DMS53 treated with DMSO at 0.1 percent for 48 hours (cell line): ENCODE results near the gene SPAG6.

Source experiments
- DNase-seq: peaks from one replicate; lab custom pipeline; 2025; ENCODE audit not compliant: unreplicated experiment; lab: John Stamatoyannopoulos, UW

The SPAG6 gene

DNA sequence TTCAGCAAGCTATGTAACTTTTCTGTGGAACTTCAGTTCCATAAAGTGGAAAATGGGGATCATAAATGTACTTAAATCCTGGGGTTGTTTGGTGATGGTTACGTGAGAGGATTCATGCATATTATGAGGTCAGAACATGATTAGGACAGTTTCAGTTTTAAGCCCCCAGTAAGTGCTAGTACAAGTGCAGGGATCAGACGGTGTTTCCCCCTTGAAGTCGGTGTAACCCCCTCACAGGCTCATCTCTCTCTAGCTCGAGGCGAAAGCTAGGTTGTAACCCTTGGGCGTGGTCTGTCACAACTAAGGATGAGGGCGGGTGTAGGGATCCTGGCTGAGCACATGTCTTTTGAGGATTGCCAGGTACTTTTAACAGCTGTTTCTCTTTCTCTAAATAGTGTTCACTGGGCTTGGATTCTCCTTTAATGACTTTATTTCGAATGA, 84.7 kb downstream of the SPAG6 start:
- no peak for DNase-seq

DNA sequence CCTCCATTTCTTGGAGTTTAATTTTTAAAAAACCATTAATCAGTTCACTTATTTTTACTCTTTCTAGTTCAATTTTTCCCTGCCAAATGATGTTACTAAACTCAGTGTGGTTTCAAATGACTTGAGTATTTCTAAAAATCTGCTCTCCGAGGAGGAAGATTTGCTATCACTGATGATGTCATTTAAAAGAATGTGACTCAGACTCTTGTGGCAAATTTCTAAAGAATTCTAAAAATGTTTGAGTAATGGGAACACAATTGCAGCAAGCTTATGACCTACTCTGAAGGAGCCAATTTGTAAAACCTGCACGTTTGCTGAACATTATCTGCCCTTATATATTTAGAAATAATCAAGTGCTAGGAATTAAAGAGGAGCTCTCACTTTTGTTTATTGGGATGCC, 88.6 kb downstream of the SPAG6 start:
- DNase-seq, result no peak

DNA sequence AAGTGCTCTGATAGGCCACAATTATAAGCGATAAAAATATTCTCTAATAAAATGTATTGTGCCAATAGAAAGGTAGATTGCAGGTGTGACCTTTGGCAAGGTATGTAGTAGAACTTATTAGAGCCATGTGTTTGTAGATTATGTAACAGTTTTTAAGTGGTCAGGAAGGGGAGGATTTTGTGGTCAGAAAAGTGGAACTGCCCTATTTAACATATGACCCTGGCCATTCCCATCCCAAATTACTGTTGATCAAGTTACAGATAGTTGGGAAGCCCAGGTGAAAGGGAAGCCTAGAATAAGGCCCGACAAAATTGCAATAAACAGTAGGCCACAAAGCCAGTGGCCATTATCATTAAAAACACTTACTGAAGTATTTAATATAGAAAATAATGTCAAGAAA, 89.2 kb downstream of the SPAG6 start:
- DNase-seq, result no peak

DNA sequence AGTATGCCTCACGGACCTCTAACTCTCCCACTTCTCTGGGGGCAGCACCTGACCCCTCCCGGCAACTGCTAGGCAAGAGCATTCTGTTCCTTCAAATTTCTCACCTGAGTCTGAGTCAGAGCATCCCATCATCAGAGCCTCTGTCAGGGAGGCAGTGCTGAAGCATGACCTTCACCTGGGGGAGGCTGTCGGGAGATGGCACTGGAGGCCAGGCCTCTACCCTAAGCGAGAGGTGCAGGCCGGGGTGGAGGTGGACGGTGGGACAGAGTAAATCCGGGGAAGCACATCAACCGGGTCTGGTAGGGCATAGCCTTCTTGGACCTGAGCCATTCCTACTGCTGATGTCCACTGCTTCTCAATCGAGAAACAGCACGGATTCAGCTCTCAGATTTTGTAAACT, 90.4 kb downstream of the SPAG6 start:
- no peak for DNase-seq

DNA sequence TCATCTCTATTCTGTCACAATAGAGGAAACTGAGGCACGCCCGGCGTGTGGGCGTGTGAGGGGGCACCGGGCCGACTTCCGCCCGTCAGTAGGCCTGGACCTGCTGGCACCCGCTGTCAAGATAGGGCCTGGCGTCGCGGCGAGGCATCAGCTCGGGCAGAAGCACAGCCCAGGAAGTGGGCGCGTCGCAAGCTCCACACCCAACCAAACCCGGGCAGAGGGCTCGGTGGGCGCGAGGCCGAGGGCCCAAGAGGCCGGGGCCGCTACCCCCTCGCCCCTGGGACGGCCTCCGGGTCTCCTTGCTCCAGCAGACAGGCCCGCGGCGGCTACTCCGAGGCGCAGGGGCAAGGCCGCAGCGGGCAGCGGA, 91.2 kb downstream of the SPAG6 start:
- DNase-seq, result peak; percentile 66

DNA sequence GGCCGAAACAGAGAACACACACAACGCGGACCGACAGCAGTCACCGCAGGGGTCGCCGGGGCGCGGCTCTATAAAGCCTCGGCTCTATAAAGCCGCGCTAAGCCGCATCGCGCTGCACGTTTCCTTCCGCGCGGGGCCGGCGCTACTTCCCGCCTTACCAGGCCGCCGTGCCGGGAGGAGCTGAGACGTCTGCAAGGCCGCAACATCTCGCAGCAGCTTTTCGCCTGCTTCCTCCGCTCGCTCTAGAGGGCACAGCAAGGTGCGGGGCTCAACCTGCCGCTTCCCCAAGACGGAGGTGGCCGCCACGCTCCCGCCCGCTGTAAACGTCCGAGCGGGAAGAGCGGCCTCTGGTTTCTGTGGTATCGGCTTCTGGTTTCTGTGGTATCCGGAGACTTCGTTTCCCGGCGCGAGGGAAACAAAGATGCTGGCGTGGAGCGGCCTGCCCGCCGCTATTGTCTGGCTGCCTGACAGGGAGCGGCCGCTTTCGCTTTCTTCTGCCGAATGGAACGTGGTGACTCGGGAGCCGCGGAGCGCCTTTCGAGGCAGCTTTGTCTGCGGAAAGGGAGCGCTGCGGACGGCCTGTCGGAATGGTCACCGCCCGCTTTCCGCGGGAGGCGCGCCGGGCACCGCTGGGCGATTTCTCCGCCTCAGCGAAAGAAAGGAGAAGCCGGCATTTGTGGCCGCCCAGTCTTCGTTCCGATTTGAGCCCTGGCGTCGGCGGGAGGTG, 91.8 kb downstream of the SPAG6 start:
- peak; percentile 90 for DNase-seq

DNA sequence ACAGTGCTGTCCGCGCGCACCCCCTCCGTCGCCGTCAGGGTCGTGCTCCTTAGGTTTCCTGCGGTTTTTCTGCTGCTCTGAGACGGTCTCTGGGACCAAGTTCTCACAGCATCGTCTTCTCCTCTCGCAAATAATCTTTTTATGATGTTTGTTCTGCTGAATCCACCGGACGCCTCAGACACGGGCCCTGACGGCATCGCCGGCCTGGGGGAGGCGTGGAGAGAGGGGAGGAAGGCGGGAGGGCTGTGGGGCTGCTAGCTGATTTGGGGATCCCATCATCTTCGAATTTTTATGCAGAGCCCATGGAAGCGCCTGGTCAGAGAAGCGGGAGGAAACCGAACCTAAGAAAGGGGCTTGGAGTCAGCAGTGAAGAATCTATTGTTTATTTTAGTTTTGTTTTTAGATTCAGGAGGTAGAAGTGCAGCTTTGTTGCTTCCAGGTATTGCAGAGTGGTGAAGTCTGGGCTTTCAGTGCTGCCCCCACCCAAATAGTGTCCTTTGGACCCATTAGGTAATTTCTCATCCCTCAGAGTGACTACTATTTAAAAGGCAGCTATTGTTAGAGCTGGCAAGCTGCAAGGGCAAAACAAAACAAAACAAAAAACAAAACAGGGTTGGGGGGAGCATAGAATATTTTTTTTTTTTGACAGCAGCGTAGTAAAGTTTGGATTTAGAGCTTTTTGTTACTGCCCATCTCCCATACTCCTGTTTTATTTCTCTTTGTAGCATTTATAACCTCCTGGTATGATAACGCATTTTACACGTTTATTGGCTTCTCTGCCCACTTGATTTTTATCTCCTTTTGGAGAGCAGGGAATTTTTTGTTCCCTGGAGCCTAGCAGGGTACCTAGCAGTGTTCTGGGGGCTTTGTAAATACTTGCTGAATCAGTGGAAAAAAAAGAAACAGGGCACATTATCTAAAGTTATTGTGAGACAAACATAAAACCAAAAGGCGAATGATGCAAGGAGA, 92.6 kb downstream of the SPAG6 start:
- peak; percentile 34 for DNase-seq

DNA sequence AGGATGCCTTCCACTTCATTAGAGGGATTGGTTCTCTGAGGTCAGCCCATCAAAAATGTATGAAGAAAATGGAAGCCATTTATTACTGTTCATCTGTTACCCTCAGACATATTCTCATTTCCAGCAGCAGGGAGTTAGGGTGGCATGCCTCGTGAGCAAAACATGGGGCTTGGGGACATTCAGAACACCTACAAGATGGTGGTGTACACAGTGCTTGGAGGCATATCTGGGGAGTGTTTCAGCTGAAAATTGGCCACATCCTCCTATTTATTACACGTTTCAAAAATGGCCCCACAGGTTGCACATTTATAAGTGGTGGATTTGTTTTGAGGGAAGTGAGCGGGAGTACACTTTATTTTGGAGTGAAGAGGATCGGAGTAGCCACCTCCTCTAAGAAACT, 93.4 kb downstream of the SPAG6 start:
- DNase-seq, result no peak

DNA sequence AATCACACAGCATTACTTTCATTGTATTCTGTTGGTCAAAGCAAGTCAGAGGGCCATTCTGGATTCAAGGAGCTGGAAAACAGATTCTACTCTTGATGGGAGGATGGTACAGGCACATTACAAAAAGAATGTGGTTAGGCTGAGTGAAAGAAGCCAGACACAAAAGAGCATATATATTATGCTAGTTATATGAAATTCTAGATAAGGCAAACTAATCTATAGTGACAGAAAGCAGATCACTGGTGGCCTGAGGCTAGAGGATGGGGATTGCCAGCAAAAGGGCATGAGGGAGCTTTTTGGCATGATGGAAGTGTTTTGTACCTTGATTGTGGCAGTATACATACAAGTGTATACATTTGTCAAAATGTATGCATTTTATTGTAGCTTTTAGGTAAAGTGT, 96.8 kb downstream of the SPAG6 start:
- no peak for DNase-seq

DNA sequence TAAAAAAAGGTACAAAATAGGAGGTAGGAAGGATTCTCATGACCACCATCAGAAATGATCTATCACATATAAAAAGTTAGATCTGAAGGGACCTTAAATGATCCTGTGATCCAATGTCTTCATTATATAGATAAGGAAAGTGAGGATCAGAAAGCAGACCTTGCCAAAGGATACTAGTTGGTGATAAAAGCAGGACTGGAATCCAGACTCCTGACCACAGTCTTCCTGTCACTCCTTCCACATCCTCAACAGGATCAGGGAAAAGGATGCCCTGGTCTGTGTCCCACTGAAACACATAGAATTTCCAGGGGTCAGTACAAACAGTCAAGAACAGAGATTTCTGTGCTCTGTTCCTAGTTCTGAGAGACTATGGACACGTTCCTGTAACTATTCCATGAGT, 97.2 kb downstream of the SPAG6 start:
- DNase-seq, result no peak

DNA sequence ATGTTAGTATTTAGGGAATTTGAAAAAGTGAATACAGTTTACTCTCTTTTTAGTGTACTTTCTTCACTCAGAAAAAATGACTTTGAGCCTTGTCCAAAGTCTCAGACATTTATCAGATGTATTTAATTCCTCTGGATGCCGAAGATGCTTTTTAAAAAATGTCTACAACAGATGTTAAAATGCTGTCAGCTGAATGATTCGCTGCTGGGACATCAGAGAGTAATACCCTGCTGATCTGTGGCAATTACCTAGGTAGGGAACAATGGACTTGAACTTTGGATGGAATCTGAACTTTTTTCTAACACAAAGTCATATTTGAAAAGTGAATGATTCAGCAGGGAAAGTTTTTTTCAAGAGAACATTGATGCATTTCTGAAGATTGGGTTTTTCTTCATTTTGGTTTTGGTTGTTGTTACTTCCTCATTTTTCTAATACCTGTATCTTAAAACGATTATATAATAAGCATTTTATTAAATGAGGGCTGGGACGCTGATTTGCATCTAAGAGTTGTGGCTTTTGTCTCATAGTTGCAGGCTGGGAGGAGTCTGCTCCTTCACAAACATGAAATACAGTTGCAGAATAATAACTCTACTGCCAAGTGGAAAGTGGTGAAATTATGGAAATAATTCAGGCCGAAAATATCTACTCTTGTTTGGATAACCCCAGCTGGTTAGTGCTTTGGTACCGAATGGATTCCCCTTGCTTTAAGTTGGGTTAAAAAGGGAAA, 98.0 kb downstream of the SPAG6 start:
- DNase-seq, result no peak

DNA sequence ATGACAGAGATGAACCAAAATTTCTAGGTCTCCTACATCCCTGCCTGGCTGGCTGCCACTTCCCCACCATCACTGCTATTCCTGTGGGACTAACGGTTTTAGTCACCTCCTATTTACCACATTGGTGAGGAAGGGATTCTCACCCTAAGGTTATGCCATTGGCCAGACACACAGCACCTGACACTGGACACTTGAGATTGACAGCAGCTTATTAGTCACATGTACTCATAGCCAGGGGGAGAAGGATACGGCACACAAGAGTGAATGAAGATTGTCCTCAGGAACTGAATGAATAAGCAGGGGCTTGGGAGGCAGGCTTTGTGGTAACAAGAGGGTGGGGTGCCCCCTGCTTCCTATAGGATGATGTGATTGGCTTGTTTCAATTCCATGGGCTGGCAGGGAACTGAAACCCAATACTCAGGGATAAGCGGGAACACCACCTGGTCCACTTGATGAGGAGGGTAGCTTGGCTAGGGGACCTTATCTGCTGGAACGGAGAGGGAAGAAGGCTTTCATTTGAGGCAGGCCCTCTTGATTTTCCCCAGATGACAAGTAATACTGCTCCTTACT, 99.0 kb downstream of the SPAG6 start:
- DNase-seq, result no peak

DNA sequence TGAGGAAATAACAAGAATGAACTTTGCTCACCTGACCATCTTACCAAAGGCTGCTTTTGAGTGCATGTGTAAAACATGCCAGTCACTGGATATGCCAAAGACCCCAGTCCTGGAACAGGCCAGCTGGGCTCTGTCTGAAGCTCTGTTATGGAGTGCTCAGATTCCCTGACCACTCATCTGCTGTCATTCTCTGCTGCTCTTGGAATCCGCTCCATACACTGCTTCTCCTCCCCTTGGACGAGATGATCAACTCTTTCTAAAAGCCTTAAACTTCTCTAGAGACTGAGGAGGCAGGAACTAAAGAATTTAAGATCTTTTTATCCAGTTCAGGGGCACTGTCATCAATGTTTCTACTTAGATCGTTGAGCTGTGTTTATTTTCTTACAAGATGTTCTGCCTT, 100.2 kb downstream of the SPAG6 start:
- no peak for DNase-seq

DNA sequence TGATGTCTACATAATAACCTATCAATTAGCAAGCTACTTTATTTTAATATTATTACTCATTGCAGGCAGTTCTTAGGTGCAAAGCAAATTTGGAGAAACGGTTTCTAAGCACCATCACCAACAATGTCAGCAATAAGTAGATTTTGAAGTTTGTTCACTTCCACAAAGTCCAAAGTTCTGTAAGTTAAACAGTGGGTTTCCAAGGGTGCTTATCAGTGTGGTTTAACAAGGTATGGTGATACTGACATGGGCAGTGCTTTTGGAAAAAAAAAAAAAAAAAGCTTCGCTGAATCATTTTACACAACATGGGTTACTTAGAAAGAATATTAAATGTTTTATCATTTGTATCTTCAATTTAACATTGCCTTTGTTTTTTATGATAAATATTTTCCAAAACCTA, 101.8 kb downstream of the SPAG6 start:
- no peak for DNase-seq

DNA sequence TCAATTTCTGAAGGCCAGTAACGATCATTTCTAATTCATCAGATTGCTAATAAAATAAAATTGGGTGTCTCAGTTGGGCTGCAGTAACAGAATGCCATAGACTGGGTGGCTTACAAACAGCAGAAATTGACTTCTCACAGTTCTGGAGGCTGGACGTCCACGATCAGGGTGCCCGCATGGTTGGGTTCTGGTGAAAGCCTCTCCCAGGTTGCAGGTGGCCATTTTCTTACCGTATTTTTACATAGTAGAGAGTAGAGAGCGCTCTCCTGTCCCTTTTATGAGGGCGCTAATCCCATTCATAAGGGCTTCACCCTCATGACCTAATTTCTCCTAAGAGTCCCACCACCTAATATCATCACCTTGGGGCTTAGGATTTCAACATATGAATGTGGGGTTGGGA, 106.0 kb downstream of the SPAG6 start:
- no peak for DNase-seq

DNA sequence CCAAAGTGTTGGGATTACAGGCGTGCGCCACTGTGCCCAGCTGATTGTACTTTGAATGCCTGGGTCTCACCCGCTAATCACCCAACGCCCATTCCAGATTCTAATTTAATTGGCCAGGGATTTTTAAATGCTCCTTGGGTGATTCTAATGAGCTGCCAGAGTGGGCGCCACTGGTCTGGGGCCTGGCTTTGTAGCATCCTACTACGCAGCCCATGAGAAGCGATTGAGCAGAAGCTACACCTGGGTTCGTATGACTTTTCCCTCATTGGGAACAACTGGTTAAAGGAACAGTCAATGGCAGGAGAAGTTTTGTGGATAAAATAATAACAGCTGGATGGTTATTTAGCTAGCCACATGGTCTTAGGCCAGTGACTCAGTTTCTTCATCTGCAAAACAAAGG, 108.0 kb downstream of the SPAG6 start:
- DNase-seq, result no peak

DNA sequence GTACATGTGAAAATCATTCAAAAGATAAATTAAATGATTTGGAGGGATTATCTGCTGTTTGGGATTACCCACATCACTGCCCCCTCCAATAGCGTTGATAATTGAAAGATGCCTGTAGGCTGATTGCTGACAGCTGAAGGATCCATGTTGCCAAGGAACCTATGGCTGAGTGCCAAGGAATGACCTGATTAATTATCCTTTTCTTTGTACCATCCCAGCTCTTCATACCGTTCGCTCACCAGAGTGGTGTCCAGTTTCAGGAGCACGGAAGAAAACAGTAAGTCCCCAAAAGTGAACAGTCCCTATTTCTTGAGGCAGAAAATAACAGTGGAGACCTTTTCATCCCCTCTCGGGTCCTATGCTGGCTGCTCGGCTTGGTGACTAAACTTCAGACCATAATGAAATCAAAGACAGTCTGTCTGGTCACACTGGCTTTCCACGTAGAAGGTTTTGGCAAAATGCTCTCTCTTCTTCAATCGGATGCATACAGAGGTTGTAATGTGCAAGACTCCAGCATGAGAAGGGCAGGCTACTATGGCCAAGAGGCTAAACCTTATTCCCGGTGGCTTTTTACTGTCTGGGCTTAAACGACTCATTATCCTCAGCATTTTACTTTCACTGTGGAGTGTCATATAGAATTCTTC, 108.8 kb downstream of the SPAG6 start:
- no peak for DNase-seq

DNA sequence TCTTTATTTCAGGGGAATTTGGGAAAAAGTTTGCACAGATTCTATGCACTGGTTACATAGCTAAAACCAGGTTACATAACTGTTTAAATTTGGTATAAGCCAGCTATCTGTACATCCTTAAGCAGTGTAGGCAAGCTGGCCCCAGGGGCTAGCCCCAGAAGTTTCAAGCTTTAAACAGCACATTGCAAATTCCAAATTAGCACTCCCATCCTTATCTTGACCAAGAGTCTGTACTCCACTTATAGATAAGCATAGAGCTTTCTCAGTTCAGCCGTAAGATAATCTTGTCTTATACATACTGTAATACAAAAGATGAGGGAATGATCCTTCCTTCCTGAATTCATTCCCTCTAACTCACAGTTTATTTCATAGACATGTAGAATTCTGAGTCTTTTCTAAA, 109.3 kb downstream of the SPAG6 start:
- no peak for DNase-seq

DNA sequence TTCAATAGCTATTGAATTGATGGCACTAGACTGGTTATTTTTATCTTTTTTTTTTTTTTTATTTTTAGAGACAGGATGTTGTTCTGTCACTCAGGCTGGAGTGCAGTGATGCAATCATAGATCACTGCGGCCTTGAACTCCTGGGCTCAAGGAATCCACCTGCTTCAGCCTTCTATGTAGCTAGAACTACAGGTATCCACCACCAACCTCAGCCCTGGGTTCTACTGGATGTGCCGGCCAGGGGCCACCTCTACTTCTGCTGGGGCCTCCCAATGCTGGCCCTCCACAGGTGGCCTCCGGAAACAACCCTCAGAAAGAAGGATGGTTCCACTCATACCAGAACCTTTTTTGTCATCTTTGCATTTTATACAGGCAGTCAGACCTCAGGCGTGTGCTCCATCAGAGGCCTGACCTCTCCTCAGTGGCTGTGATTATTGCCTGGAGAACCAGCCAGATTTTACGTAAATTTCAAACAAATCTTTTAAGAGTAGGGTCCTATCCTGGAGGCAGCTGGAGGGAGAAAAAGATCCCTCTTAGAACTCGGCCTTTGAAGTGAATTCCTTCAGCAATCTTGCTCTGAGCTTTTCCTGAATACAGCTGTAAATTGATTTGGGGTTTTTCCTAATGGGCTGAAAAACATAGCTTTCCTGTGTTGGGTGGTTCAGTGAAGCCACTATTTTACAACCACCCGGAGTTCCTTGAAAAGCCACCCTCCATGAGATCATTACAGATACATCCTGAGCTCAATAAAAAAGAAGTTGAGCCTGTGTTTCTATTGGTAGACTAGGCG, 110.0 kb downstream of the SPAG6 start:
- no peak for DNase-seq

DNA sequence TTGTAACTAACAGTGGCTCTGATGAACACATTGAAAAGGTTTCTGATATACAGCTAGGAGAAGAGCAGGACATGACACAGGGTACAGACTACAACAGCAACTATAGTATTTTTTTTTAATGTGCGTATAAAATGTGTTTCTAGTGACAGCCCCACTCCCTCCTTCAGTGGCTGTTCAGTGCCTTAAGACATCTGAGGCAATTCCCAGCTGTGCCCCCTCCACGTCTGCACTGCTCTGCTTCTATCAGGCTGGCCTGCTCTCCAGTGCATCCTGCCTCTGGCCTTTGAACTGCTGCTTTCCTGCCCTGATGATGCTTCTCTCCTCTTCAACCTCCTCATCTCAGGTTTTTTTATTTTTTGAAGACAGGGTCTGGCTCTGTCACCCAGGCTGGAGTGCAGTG, 111.2 kb downstream of the SPAG6 start:
- DNase-seq, result no peak
